GM12878 (cell line): ENCODE measurements around the gene TPCN2.

Source experiments
- ASH2L ChIP-seq: fragments of 300-600, 200-600 bp; sonication (generic); IDR thresholded peaks from 2 replicates; pipeline ENCODE4 v1.6.1; 2017; ENCODE audit warnings: low read depth, mild to moderate bottlenecking, borderline replicate concordance
- CBFB ChIP-seq: IDR thresholded peaks from 2 replicates; pipeline ENCODE4 v1.6.1; 2016; ENCODE audit warnings: antibody characterized with exemption, low read depth
- NR2F1 ChIP-seq: fragments of 450-650 bp; conservative IDR thresholded peaks from 2 replicates; pipeline ENCODE4 v1.6.1; 2017; ENCODE audit warnings: mild to moderate bottlenecking
- RAD21 ChIP-seq: IDR thresholded peaks from 2 replicates; pipeline ENCODE4 v1.6.1; 2011; ENCODE audit warnings: mild to moderate bottlenecking, low read depth, low read length, moderate library complexity; ENCODE audit not compliant: insufficient read depth
- RELA ChIP-seq: fragments of 450-650 bp; IDR thresholded peaks from 2 replicates; pipeline ENCODE4 v1.8.0; 2014; ENCODE audit warnings: borderline replicate concordance; ENCODE audit not compliant: partially characterized antibody
- RFX5 ChIP-seq: IDR thresholded peaks from 2 replicates; pipeline ENCODE4 v1.6.1; 2011; ENCODE audit warnings: low read depth, low read length, improper control_type of control experiment
- TARDBP ChIP-seq: IDR thresholded peaks from 2 replicates; pipeline ENCODE4 v1.6.1; 2016; ENCODE audit warnings: borderline replicate concordance
- TF ChIP-seq, protein P1 (sequence below): IDR thresholded peaks from 2 replicates; pipeline ENCODE4 v1.6.1; 2011; ENCODE audit warnings: low read depth, low read length, improper control_type of control experiment, borderline replicate concordance
- TF ChIP-seq, protein P2 (sequence below), 3 experiments: IDR thresholded peaks in 2 of 3; conservative IDR thresholded peaks in 1 of 3; 2 replicates each; pipeline ENCODE4 v1.5.1; 2011; ENCODE audit warnings: low read depth in 3 of 3, low read length in 3 of 3, mild to moderate bottlenecking in 3 of 3, control low read depth in 2 of 3, moderate library complexity in 2 of 3, inconsistent platforms in 1 of 3, mixed read lengths in 1 of 3; ENCODE audit not compliant: control insufficient read depth in 2 of 3, insufficient read depth in 1 of 3; ENCODE audit errors: extremely low read depth in 1 of 3

DNA sequence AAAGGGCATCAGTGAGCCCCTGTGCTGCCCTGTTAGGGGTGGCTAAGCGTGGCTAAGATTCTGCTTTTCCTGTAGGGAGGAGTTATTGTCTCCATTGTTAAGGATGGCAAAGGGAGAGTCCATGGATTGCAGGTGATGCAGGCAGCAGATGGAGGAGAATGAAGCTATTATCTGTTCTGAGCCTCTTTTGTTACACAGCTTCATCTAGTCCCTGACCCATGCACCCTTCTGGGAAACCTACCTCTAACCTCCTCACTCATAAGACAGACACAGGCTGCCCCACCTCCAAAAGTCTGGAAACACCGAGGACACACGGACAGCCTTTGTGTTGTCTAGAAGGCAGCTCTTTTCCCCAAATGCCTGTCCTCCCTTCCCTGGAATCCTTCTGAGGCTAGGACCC is 120.7 kb downstream of the TPCN2 start:
- TF ChIP-seq TARDBP, result no peak
- no peak for TF ChIP-seq RFX5
- TF ChIP-seq CBFB, result no peak
- TF ChIP-seq NR2F1, result no peak
- TF ChIP-seq RELA, result no peak
- TF ChIP-seq, protein P1, sequence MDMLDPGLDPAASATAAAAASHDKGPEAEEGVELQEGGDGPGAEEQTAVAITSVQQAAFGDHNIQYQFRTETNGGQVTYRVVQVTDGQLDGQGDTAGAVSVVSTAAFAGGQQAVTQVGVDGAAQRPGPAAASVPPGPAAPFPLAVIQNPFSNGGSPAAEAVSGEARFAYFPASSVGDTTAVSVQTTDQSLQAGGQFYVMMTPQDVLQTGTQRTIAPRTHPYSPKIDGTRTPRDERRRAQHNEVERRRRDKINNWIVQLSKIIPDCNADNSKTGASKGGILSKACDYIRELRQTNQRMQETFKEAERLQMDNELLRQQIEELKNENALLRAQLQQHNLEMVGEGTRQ, result no peak
- TF ChIP-seq, protein P2, sequence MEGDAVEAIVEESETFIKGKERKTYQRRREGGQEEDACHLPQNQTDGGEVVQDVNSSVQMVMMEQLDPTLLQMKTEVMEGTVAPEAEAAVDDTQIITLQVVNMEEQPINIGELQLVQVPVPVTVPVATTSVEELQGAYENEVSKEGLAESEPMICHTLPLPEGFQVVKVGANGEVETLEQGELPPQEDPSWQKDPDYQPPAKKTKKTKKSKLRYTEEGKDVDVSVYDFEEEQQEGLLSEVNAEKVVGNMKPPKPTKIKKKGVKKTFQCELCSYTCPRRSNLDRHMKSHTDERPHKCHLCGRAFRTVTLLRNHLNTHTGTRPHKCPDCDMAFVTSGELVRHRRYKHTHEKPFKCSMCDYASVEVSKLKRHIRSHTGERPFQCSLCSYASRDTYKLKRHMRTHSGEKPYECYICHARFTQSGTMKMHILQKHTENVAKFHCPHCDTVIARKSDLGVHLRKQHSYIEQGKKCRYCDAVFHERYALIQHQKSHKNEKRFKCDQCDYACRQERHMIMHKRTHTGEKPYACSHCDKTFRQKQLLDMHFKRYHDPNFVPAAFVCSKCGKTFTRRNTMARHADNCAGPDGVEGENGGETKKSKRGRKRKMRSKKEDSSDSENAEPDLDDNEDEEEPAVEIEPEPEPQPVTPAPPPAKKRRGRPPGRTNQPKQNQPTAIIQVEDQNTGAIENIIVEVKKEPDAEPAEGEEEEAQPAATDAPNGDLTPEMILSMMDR (IDR thresholded peaks at IDR 0.05 in 2 of 3, conservative IDR thresholded peaks at IDR 0.05 in 1 of 3; ENCODE audit: control insufficient read depth in 2 of 3, extremely low read depth in 1 of 3, insufficient read depth in 1 of 3, low read depth in 3 of 3, low read length in 3 of 3), result no peak
- TF ChIP-seq RAD21, result no peak
- no peak for TF ChIP-seq ASH2L
